Stimulated activated CD4-positive, alpha-beta T cell treated with anti-CD3 and anti-CD28 coated beads, TNF-alpha, amount 100 ng/mL, for 1 hour (primary cell): Measurements from ENCODE around the gene PCDHGB6.
"Not testable (repeated sequence)": the region's sequence is repeated elsewhere in the genome, so short reads cannot be mapped to it uniquely, and the experiment has no call there.

Experiments
- DNase-seq, 3 donors: peaks; one replicate each; pipeline ENCODE4 v3.0.0-alpha.2; 2020; ENCODE audit warnings: low read depth in 3 of 3, low spot score in 1 of 3

PCDHGB6 gene

DNA sequence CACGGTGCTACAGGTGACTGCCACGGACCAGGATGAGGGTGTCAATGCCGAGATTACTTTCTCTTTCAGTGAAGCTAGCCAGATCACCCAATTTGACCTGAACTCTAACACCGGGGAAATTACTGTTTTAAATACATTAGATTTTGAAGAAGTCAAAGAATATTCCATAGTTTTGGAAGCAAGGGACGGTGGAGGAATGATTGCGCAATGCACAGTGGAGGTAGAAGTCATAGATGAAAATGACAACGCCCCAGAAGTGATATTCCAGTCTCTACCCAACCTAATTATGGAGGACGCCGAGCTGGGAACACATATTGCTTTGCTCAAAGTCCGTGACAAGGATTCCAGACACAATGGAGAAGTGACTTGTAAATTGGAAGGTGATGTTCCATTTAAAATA, 19.2 kb upstream of the PCDHGB6 start:
- DNase-seq: no peak

DNA sequence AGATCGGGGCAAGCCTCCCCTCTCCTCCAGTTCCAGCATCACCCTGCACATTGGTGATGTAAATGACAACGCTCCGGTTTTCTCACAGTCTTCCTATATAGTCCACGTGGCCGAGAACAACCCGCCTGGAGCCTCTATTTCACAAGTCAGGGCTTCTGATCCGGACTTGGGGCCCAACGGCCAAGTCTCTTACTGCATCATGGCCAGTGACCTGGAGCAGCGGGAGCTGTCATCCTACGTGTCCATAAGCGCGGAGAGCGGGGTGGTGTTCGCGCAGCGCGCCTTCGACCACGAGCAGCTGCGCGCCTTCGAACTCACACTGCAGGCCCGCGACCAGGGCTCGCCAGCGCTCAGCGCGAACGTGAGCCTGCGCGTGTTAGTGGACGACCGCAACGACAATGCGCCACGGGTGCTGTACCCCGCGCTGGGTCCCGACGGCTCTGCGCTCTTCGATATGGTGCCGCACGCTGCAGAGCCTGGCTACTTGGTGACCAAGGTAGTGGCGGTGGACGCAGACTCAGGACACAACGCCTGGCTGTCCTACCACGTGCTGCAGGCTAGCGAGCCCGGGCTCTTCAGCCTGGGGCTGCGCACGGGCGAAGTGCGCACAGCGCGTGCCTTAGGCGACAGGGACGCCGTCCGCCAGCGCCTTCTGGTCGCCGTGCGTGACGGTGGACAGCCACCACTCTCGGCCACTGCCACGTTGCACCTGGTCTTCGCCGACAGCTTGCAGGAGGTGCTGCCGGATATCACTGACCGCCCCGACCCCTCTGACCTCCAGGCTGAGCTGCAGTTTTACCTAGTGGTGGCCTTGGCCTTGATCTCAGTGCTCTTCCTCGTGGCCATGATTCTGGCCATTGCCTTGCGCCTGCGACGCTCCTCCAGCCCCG, 18.4 kb upstream of the PCDHGB6 start:
- no peak for DNase-seq

DNA sequence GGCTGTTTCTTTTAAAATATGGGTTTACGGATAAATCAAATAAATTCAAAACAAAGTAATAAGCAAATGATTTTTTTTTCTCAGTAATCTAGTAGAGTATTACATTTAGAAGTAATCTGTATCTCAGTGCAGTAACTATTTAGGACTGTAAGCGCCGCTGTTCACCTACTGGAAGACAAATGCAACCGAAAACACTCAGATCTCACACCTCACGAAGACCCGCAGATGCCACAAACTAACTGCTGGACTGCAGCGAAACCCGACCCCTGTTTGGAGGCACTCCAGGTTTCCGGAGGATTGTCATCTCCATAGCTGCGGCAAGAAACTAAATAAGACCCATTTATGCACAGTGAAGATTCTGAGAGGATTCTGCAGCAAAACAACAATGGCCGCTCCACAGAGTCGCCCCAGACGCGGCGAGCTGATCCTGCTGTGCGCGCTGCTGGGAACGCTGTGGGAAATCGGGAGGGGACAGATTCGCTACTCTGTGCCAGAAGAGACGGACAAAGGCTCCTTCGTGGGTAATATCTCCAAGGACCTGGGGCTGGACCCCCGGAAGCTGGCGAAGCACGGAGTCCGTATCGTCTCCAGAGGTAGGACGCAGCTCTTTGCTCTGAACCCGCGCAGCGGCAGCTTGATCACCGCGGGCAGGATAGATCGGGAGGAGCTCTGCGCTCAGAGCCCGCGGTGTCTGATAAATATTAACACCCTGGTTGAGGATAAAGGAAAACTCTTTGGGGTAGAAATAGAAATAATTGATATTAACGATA, 15.2 kb upstream of the PCDHGB6 start, which contains the start of gene PCDHGA8:
TSS of gene PCDHGA8 (plus strand) at position 205 of the 770 bp plus-strand sequence. CDS start at position 386, 181 bp downstream.
- no peak for DNase-seq

DNA sequence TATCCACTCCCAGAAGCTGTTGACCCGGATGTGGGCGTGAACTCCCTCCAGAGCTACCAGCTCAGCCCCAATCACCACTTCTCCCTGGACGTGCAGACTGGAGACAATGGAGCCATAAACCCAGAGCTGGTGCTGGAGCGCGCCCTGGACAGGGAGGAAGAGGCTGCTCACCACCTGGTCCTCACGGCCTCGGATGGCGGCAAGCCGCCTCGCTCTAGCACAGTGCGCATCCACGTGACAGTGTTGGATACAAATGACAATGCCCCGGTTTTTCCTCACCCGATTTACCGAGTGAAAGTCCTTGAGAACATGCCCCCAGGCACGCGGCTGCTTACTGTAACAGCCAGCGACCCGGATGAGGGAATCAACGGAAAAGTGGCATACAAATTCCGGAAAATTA, 14.6 kb upstream of the PCDHGB6 start:
- no peak for DNase-seq

DNA sequence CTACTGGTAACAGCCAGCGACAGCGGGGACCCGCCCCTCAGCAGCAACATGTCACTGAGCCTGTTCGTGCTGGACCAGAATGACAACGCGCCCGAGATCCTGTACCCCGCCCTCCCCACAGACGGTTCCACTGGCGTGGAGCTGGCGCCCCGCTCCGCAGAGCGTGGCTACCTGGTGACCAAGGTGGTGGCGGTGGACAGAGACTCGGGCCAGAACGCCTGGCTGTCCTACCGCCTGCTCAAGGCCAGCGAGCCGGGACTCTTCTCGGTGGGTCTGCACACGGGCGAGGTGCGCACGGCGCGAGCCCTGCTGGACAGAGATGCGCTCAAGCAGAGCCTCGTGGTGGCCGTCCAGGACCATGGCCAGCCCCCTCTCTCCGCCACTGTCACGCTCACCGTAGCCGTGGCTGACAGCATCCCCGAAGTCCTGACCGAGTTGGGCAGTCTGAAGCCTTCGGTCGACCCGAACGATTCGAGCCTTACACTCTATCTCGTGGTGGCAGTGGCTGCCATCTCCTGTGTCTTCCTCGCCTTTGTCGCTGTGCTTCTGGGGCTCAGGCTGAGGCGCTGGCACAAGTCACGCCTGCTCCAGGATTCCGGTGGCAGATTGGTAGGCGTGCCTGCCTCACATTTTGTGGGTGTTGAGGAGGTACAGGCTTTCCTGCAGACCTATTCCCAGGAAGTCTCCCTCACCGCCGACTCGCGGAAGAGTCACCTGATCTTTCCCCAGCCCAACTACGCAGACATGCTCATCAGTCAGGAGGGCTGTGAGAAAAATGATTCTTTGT, 13.2 kb upstream of the PCDHGB6 start:
- DNase-seq: not testable (repeated sequence)

DNA sequence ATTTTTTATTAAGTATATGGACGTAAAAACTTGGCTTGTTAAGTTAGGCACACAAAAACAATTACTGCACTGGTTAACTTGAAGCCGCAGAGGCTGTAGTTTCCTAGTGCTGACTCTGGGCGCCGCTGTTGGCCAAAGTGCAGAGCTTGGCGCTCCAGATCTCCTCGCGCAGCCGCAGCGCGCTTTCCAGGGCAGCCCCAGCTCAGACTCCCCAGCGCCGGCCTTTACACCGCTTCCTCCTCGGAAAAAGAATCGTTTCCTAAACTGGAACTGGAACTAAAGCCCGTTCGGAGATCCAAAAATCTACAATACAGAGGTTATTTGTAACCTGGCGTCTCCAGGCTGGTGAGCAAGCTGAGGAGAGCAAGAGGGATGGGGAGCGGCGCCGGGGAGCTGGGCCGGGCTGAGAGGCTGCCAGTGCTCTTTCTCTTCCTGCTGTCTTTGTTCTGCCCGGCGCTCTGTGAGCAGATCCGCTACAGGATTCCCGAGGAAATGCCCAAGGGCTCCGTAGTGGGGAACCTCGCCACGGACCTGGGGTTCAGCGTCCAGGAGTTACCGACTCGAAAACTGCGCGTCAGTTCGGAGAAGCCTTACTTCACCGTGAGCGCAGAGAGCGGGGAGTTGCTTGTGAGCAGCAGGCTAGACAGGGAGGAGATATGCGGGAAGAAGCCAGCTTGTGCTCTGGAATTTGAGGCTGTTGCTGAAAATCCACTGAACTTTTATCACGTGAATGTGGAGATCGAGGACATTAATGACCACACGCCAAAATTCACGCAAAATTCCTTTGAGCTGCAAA, 9.9 kb upstream of the PCDHGB6 start, which contains the start of gene PCDHGB5:
TSS of gene PCDHGB5 (plus strand) at position 192 of the 796 bp plus-strand sequence. CDS start at position 373, 181 bp downstream.
- DNase-seq: not testable (repeated sequence)

DNA sequence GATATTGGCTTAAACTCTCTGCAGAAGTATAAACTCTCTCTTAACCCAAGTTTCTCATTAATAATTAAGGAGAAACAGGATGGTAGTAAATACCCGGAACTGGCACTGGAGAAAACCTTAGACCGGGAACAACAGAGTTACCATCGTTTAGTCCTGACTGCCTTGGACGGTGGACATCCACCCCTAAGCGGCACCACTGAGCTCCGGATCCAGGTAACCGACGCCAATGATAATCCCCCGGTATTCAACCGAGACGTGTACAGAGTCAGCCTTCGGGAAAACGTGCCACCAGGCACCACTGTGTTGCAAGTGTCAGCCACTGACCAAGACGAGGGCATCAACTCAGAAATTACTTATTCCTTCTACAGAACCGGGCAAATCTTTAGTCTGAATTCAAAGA, 9.2 kb upstream of the PCDHGB6 start:
- no peak for DNase-seq

DNA sequence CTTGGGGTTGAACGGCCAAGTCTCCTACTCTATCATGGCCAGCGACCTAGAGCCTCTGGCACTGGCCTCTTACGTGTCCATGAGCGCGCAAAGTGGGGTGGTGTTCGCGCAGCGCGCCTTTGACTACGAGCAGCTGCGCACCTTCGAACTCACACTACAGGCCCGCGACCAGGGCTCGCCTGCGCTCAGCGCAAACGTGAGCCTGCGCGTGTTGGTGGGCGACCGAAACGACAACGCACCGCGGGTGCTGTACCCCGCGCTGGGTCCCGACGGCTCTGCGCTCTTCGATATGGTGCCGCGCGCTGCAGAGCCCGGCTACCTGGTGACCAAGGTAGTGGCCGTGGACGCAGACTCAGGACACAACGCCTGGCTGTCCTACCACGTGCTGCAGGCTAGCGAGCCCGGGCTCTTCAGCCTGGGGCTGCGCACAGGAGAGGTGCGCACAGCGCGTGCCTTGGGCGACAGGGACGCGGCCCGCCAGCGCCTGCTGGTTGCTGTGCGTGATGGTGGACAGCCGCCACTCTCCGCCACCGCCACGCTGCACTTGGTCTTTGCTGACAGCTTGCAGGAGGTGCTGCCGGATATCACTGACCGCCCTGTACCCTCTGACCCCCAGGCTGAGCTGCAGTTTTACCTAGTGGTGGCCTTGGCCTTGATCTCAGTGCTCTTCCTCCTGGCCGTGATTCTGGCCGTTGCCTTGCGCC, 8.1 kb upstream of the PCDHGB6 start:
- no peak for DNase-seq

DNA sequence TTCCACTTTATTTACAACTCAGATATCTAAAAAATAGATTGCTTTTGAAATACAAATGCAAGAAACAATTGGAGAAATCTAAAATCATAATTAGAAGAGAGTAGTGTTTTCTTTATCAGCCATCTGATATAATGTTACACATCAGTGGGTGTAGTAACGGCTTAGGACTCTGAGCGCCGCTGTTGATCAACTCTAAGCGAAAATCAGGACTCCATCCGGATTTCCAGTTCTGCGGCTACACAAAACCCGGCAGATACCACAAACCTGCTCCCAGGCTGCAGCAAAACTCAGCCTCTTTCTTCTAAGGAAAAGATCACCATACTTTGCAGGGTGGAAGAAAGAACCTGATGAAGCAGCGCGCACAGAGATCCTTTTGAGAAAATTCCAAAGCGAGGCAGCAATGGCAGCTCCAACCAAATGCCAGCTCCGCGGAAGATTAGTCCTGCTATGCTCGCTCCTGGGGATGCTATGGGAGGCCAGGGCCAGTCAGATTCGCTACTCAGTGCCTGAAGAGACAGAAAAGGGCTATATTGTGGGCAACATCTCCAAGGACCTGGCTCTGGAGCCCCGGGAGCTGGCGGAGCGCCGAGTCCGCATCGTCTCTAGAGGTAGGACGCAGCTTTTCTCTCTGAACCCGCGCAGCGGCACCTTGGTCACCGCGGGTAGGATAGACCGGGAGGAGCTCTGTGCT, 5.1 kb upstream of the PCDHGB6 start, which contains the start of gene PCDHGA9:
TSS of gene PCDHGA9 (plus strand) at position 226 of the 691 bp plus-strand sequence. CDS start at position 401, 175 bp downstream.
- no peak for DNase-seq

DNA sequence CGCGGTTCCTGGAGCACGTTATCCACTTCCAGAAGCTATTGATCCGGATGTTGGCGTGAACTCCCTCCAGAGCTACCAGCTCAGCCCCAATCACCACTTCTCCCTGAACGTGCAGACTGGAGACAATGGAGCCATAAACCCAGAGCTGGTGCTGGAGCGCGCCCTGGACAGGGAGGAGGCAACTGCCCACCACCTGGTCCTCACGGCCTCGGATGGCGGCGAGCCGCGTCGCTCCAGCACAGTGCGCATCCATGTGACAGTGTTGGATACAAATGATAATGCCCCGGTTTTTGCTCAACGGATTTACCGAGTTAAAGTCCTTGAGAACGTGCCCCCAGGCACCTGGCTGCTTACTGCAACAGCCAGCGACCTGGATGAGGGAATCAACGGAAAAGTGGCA, 4.4 kb upstream of the PCDHGB6 start:
- DNase-seq: no peak

DNA sequence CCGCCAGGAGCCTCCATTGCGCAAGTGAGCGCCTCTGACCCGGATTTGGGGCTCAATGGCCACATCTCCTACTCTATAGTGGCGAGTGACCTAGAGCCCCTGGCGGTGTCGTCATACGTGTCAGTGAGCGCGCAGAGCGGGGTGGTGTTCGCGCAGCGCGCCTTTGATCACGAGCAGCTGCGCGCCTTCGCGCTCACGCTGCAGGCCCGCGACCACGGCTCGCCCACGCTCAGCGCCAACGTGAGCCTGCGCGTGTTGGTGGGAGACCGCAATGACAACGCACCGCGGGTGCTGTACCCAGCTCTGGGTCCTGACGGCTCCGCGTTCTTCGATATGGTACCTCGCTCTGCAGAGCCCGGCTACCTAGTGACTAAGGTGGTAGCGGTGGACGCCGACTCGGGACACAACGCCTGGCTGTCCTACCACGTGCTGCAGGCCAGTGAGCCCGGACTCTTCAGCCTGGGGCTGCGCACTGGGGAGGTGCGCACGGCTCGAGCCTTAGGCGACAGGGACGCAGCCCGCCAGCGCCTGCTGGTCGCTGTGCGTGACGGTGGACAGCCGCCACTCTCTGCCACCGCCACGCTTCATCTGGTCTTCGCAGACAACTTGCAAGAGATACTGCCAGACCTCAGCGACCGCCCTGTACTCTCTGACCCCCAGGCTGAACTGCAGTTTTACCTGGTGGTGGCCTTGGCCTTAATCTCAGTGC, 1.9 kb downstream of the PCDHGB6 start:
- no peak for DNase-seq

DNA sequence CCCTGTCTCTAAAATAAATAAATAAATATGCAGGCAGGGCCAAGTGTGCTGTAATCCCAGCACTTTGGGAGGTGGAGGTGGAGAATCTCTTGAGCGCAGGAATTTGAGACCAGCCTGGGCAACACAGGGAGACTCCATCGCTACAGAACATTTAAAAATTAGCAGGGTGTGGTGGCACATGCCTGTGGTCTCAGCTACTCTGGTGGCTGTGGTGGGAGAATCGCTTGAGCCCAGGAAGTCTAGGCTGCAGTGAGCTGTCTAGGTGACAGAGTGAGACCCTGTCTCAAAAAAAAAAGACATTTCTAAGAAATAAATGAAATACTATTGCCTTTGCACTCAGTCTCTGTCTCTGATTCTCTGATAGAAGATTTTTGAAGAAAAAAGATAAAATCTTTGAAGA, 3.8 kb downstream of the PCDHGB6 start:
- DNase-seq: no peak

DNA sequence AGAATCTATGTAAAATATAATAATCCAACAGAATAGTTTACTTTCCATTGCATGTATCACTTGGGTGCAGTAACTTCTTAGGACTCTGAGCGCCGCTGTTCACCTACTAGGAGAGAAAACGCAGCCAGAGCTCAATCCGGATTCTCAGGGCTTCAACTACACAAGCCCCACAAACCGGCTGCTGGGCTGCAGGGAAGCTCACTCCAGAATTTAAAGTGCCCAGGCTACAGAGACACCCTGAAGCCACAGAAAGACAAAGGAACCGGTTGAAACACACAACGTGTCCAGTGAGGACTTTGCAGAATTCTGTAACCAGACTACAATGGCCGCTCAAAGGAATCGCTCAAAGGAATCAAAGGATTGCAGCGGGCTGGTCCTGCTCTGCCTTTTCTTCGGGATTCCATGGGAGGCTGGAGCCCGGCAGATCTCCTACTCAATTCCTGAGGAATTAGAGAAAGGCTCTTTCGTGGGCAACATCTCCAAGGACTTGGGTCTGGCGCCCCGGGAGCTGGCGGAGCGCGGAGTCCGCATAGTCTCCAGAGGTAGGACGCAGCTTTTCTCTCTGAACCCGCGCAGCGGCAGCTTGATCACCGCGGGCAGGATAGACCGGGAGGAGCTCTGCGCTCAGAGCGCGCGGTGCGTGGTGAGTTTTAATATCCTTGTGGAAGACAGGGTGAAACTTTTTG, 5.2 kb downstream of the PCDHGB6 start, which contains the start of gene PCDHGA10:
TSS of gene PCDHGA10 (plus strand) at position 134 of the 686 bp plus-strand sequence. CDS start at position 323, 189 bp downstream.
- DNase-seq: peak in 2 of 3 donors; percentile 13 to 37

DNA sequence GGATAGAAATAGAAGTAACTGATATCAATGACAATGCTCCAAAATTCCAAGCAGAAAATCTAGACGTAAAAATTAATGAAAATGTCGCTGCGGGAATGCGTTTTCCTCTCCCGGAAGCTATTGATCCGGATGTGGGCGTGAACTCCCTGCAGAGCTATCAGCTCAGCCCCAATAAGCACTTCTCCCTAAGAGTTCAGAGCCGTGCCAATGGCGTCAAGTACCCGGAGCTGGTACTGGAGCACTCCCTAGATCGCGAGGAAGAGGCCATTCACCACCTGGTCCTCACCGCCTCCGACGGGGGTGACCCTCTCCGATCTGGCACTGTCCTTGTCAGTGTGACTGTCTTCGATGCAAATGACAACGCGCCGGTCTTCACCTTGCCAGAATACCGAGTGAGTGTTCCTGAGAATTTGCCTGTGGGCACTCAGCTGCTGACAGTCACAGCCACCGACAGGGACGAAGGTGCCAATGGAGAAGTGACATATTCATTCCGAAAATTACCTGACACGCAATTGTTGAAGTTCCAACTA, 5.8 kb downstream of the PCDHGB6 start:
- no peak for DNase-seq

DNA sequence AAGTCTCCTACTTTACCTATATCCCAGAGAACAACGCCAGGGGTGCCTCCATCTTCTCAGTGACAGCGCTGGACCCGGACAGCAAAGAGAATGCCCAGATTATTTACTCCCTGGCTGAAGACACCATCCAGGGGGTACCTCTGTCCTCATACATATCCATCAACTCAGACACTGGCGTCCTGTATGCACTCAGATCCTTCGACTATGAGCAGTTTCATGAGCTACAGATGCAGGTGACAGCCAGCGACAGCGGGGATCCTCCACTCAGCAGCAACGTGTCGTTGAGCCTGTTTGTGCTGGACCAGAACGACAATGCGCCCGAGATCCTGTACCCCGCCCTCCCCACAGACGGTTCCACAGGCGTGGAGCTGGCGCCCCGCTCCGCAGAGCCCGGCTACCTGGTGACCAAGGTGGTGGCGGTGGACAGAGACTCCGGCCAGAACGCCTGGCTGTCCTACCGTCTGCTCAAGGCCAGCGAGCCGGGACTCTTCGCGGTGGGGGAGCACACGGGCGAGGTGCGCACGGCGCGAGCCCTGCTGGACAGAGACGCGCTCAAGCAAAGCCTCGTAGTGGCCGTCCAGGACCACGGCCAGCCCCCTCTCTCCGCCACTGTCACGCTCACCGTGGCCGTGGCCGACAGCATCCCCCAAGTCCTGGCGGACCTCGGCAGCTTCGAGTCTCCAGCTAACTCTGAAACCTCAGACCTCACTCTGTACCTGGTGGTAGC, 6.9 kb downstream of the PCDHGB6 start:
- not testable (repeated sequence) for DNase-seq

DNA sequence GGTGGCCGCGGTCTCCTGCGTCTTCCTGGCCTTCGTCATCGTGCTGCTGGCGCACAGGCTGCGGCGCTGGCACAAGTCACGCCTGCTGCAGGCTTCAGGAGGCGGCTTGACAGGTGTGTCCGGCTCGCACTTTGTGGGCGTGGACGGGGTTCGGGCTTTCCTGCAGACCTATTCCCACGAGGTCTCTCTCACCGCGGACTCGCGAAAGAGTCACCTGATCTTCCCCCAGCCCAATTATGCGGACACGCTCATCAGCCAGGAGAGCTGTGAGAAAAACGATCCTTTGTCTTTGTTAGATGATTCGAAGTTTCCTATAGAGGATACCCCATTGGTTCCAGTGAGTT, 7.4 kb downstream of the PCDHGB6 start:
- not testable (repeated sequence) for DNase-seq
